Brain microvascular endothelial cell (primary cell): ENCODE results near the gene SCD5.

ENCODE experiments used
- DNase-seq: peaks from one replicate; pipeline ENCODE4 v3.0.0-alpha.2; 2020
- H3K27ac ChIP-seq: fragments of 250-450 bp; sonication (Bioruptor Pico); 2 replicates; pipeline ENCODE4 v1.5.1; 2020; ENCODE audit warnings: mild to moderate bottlenecking, moderate library complexity
- H3K27me3 ChIP-seq: fragments of 250-450 bp; sonication (Bioruptor Pico); replicated peaks from 2 replicates; pipeline ENCODE4 v1.5.1; 2020; ENCODE audit warnings: mild to moderate bottlenecking
- H3K36me3 ChIP-seq: fragments of 250-450 bp; sonication (Bioruptor Pico); replicated peaks from 2 replicates; pipeline ENCODE4 v1.5.1; 2020; ENCODE audit warnings: mild to moderate bottlenecking
- H3K4me3 ChIP-seq: 2 replicates; pipeline ENCODE4 v1.5.1; 2011; ENCODE audit warnings: low read depth, mild to moderate bottlenecking, control low read depth, low read length, moderate library complexity
- in situ Hi-C: cut with HindIII; loops from 2 replicates; pipeline ENCODE4 v1.10.0; 2017; ENCODE audit warnings: low sequenced_read_pairs, low pct_ligation_motif_present
- TF ChIP-seq, protein P1 (sequence below): IDR thresholded peaks from 2 replicates; pipeline ENCODE4 v1.5.1; 2011; ENCODE audit warnings: low read depth, mild to moderate bottlenecking, moderate library complexity, low read length, control low read depth, inconsistent platforms; ENCODE audit errors: missing control alignments

Gene SCD5

GRCh38 chr4:82777857-82778525 is 20.6 kb downstream of the SCD5 start:
- H3K36me3 ChIP-seq, result no peaks in the 10 kb centered on the region
- TF ChIP-seq, protein P1, sequence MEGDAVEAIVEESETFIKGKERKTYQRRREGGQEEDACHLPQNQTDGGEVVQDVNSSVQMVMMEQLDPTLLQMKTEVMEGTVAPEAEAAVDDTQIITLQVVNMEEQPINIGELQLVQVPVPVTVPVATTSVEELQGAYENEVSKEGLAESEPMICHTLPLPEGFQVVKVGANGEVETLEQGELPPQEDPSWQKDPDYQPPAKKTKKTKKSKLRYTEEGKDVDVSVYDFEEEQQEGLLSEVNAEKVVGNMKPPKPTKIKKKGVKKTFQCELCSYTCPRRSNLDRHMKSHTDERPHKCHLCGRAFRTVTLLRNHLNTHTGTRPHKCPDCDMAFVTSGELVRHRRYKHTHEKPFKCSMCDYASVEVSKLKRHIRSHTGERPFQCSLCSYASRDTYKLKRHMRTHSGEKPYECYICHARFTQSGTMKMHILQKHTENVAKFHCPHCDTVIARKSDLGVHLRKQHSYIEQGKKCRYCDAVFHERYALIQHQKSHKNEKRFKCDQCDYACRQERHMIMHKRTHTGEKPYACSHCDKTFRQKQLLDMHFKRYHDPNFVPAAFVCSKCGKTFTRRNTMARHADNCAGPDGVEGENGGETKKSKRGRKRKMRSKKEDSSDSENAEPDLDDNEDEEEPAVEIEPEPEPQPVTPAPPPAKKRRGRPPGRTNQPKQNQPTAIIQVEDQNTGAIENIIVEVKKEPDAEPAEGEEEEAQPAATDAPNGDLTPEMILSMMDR, result no peak
- no peak overlapping the region for H3K4me3 ChIP-seq
- no peak overlapping the region for H3K27ac ChIP-seq
- no peak for DNase-seq
- in situ Hi-C loops, result no loop called here
- H3K27me3 ChIP-seq, result no peaks in the 10 kb centered on the region

GRCh38 chr4:82776925-82777542 is 21.6 kb downstream of the SCD5 start:
- Histone ChIP-seq H3K36me3 (no peaks in the 10 kb centered on the region), H3K27ac (peak overlapping the region; percentile 59), H3K4me3 (no peak overlapping the region), H3K27me3 (no peaks in the 10 kb centered on the region)
- in situ Hi-C loops, result no loop called here
- TF ChIP-seq, protein P1, result no peak
- peak; percentile 81 for DNase-seq

DNA sequence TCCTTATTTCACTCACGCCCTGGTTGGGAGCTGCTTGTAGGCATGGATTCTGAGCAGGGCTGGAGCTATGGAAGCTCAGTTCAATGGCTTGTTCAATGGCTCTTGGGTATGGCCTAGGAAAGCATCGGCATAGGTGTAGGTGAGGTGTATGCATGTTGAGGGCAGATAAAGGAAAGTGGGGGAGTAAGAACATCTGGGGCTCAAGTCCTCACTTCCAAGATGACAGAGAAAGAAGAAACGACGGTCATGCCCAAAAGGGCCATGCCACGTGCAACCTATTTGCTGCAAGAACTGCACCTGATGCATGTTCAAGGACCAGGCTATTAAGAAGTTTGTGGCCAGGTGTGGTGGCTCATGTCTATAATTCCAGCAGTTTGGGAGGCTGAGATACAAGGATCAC is 23.4 kb downstream of the SCD5 start:
- no peak overlapping the region for H3K27ac ChIP-seq
- H3K27me3 ChIP-seq, result no peaks in the 10 kb centered on the region
- TF ChIP-seq, protein P1, result no peak
- in situ Hi-C loops, result no loop called here
- no peak overlapping the region for H3K4me3 ChIP-seq
- no peaks in the 10 kb centered on the region for H3K36me3 ChIP-seq
- DNase-seq, result no peak

GRCh38 chr4:82774711-82775171 is 23.9 kb downstream of the SCD5 start:
- Histone ChIP-seq H3K4me3 (no peak overlapping the region), H3K36me3 (no peaks in the 10 kb centered on the region), H3K27ac (no peak overlapping the region), H3K27me3 (no peaks in the 10 kb centered on the region)
- in situ Hi-C loops, result no loop called here
- DNase-seq, result no peak
- TF ChIP-seq, protein P1, result no peak

DNA sequence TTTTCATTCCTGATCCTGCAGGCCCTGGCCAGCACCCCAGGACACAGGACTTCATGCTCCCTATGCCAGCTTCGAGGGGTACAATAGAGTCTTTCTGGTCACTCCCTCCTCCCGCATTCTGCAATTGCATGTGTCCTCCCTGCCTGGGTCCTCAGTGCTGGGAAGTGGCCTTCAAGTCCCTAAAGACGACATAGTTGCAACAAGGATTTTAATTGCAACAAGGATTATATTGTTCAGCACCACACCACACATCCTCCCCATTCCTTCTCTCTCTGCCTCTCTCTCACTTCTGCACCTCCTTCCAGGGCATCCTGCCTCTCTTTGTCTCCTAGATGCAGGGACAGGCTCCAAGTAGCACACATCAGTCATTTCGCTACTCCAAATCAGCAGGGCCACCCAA is 25.5 kb downstream of the SCD5 start:
- DNase-seq, result no peak
- in situ Hi-C loops, result no loop called here

More for the DNA sequence above, 25.5 kb downstream of the SCD5 start:
- Histone ChIP-seq H3K4me3 (no peak overlapping the region), H3K36me3 (no peaks in the 10 kb centered on the region), H3K27ac (no peak overlapping the region), H3K27me3 (no peaks in the 10 kb centered on the region)
- TF ChIP-seq, protein P1, result no peak
